DOHH2 (cell line): ENCODE data around the gene ZBTB47.

Experiments used
- H3F3A ChIP-seq: fragments of 200-600 bp; sonication (generic), shearing (Covaris generic); 2 replicates; pipeline ENCODE4 v1.6.0; 2016; ENCODE audit warnings: antibody characterized with exemption, mild to moderate bottlenecking; ENCODE audit not compliant: control insufficient read depth, insufficient read depth
- H3K27ac ChIP-seq: fragments of 200-600 bp; sonication (generic); 2 replicates; pipeline ENCODE4 v1.5.1; 2014; ENCODE audit warnings: low read depth, mild to moderate bottlenecking, low read length, moderate library complexity
- H3K27me3 ChIP-seq: fragments of 200-600 bp; sonication (generic); 2 replicates; pipeline ENCODE4 v1.6.1; 2014; ENCODE audit warnings: mild to moderate bottlenecking, low read length, mixed read lengths; ENCODE audit not compliant: control insufficient read depth
- H3K36me3 ChIP-seq: fragments of 200-600 bp; sonication (generic); 2 replicates; pipeline ENCODE4 v1.6.1; 2014; ENCODE audit warnings: mild to moderate bottlenecking, low read length, moderate library complexity, mixed read lengths; ENCODE audit not compliant: control insufficient read depth
- H3K4me1 ChIP-seq: fragments of 200-600 bp; sonication (generic); 2 replicates; pipeline ENCODE4 v1.6.1; 2014; ENCODE audit warnings: mild to moderate bottlenecking, low read length, mixed read lengths; ENCODE audit not compliant: control insufficient read depth
- H3K4me2 ChIP-seq: fragments of 200-600 bp; sonication (generic); 2 replicates; pipeline ENCODE4 v1.6.0; 2014; ENCODE audit warnings: mild to moderate bottlenecking, low read length, moderate library complexity
- H3K4me3 ChIP-seq: fragments of 200-600 bp; sonication (generic); 2 replicates; pipeline ENCODE4 v1.5.1; 2014; ENCODE audit warnings: mild to moderate bottlenecking, low read length, mixed read lengths
- H3K79me2 ChIP-seq: fragments of 200-600 bp; sonication (generic); 2 replicates; pipeline ENCODE4 v1.6.1; 2014; ENCODE audit warnings: mild to moderate bottlenecking, low read length, mixed read lengths; ENCODE audit not compliant: control insufficient read depth
- H3K9me2 ChIP-seq: fragments of 200-600 bp; sonication (generic); replicated peaks from 2 replicates; pipeline ENCODE4 v1.6.1; 2014; ENCODE audit warnings: mild to moderate bottlenecking, low read length, mixed read lengths; ENCODE audit not compliant: control insufficient read depth
- H3K9me3 ChIP-seq: fragments of 200-600 bp; sonication (generic); 2 replicates; pipeline ENCODE4 v1.6.1; 2014; ENCODE audit warnings: antibody characterized with exemption, low read length, mixed read lengths; ENCODE audit not compliant: control insufficient read depth, insufficient read depth
- H4K20me1 ChIP-seq: fragments of 200-600 bp; sonication (generic); 2 replicates; pipeline ENCODE4 v1.6.0; 2014; ENCODE audit warnings: low read depth, mild to moderate bottlenecking, antibody characterized with exemption, low read length, moderate library complexity; ENCODE audit not compliant: control insufficient read depth, insufficient read depth
- CTCF ChIP-seq: fragments of 200-600 bp; sonication (generic); IDR thresholded peaks from one replicate; pipeline ENCODE4 v1.5.1; 2014; ENCODE audit warnings: antibody characterized with exemption, mild to moderate bottlenecking, low read depth, low read length; ENCODE audit not compliant: poor library complexity, severe bottlenecking
- EZH2phosphoT487 ChIP-seq: fragments of 200-600 bp; sonication (generic); IDR thresholded peaks from 2 replicates; pipeline ENCODE4 v1.6.1; 2017; ENCODE audit warnings: borderline replicate concordance, mild to moderate bottlenecking, antibody characterized with exemption, low read length, moderate library complexity, mixed read lengths

Gene ZBTB47

GRCh38 chr3:42668413-42668760 lies 14.9 kb downstream of the ZBTB47 start:
- H3K9me2 ChIP-seq = no peaks in the 10 kb centered on the region; the same call in 1 of the 2 replicates
- no peaks in the 10 kb centered on the region for H3F3A ChIP-seq
- peaks cover 7% of the 10 kb centered on the region for H3K4me1 ChIP-seq
- no peak overlapping the region for H3K4me2 ChIP-seq
- TF ChIP-seq EZH2phosphoT487 = no peak
- no peak for TF ChIP-seq CTCF
- no peak overlapping the region for H3K4me3 ChIP-seq
- H3K27ac ChIP-seq = no peak overlapping the region
- no peaks in the 10 kb centered on the region for H4K20me1 ChIP-seq
- H3K36me3 ChIP-seq = no peaks in the 10 kb centered on the region
- H3K9me3 ChIP-seq = no peaks in the 10 kb centered on the region; the same call in 1 of the 2 replicates
- H3K79me2 ChIP-seq = no peaks in the 10 kb centered on the region
- H3K27me3 ChIP-seq = no peaks in the 10 kb centered on the region

GRCh38 chr3:42668793-42669217 lies 15.3 kb downstream of the ZBTB47 start:
- Histone ChIP-seq H3K4me3 (no peak overlapping the region), H4K20me1 (no peaks in the 10 kb centered on the region), H3K9me2 (no peaks in the 10 kb centered on the region; the same call in 1 of the 2 replicates), H3K36me3 (no peaks in the 10 kb centered on the region), H3K9me3 (no peaks in the 10 kb centered on the region; the same call in 1 of the 2 replicates), H3K27ac (no peak overlapping the region), H3F3A (no peaks in the 10 kb centered on the region), H3K27me3 (no peaks in the 10 kb centered on the region), H3K4me1 (peaks cover 2% of the 10 kb centered on the region), H3K4me2 (no peak overlapping the region), H3K79me2 (no peaks in the 10 kb centered on the region)
- TF ChIP-seq EZH2phosphoT487 (no peak), CTCF (no peak)

GRCh38 chr3:42670051-42670576 lies 16.6 kb downstream of the ZBTB47 start:
- H3K27me3 ChIP-seq = no peaks in the 10 kb centered on the region
- H3K4me3 ChIP-seq = no peak overlapping the region
- no peaks in the 10 kb centered on the region for H3K4me1 ChIP-seq
- TF ChIP-seq EZH2phosphoT487 (no peak), CTCF (no peak)
- H3K4me2 ChIP-seq = no peak overlapping the region
- no peak overlapping the region for H3K27ac ChIP-seq
- no peaks in the 10 kb centered on the region; the same call in 1 of the 2 replicates for H3K9me2 ChIP-seq
- no peaks in the 10 kb centered on the region for H3K36me3 ChIP-seq
- H4K20me1 ChIP-seq = no peaks in the 10 kb centered on the region
- no peaks in the 10 kb centered on the region; the same call in 1 of the 2 replicates for H3K9me3 ChIP-seq
- H3K79me2 ChIP-seq = no peaks in the 10 kb centered on the region
- no peaks in the 10 kb centered on the region for H3F3A ChIP-seq
